HG03520 (cell line): ENCODE measurements around the gene KRCC1.

Experiments used
- ATAC-seq: cut with Tn5 transposase; IDR thresholded peaks from one replicate; pipeline ENCODE4 v1.9.1; 2021; ENCODE audit warnings: mild to moderate bottlenecking, moderate library complexity; ENCODE audit not compliant: unreplicated experiment

KRCC1 gene

GRCh38 chr2:88078643-88079172, 23.1 kb upstream of the KRCC1 start:
- no peak for ATAC-seq

GRCh38 chr2:88077080-88077479, 21.5 kb upstream of the KRCC1 start:
- ATAC-seq, result no peak

- no peak for ATAC-seq
Measured at GRCh38 chr2:88074854-88075292, 19.3 kb upstream of the KRCC1 start.

GRCh38 chr2:88074150-88074549, 18.6 kb upstream of the KRCC1 start:
- ATAC-seq, result no peak

- ATAC-seq, result no peak
Measured at GRCh38 chr2:88071365-88071764, 15.8 kb upstream of the KRCC1 start.

GRCh38 chr2:88070055-88070454, 14.5 kb upstream of the KRCC1 start:
- ATAC-seq, result no peak

GRCh38 chr2:88069117-88069516, 13.5 kb upstream of the KRCC1 start:
- no peak for ATAC-seq

GRCh38 chr2:88068044-88068443, 12.5 kb upstream of the KRCC1 start:
- ATAC-seq, result no peak

- ATAC-seq, result no peak
Measured at GRCh38 chr2:88067598-88067997, 12.0 kb upstream of the KRCC1 start, which contains the start of gene SMYD1. SMYD1 (plus strand) TSS chr2:88067825; CDS start chr2:88067865, 40 bp downstream.

- no peak for ATAC-seq
Measured at GRCh38 chr2:88067189-88067588, 11.6 kb upstream of the KRCC1 start.

GRCh38 chr2:88066543-88066942, 11.0 kb upstream of the KRCC1 start:
- no peak for ATAC-seq

- ATAC-seq, result no peak
Measured at GRCh38 chr2:88061295-88061694, 5.7 kb upstream of the KRCC1 start.

- ATAC-seq, result no peak
Measured at GRCh38 chr2:88060907-88061275, 5.3 kb upstream of the KRCC1 start.

- no peak for ATAC-seq
Measured at GRCh38 chr2:88059979-88060906, 4.7 kb upstream of the KRCC1 start.

GRCh38 chr2:88058191-88058590, 2.6 kb upstream of the KRCC1 start:
- ATAC-seq, result no peak

GRCh38 chr2:88057437-88057844, 1.9 kb upstream of the KRCC1 start:
- ATAC-seq, result no peak

- no peak for ATAC-seq
Measured at GRCh38 chr2:88054782-88055370, 707 bp downstream of the KRCC1 start.

GRCh38 chr2:88053934-88054781, 1.4 kb downstream of the KRCC1 start:
- ATAC-seq, result no peak

GRCh38 chr2:88053296-88053695, 2.3 kb downstream of the KRCC1 start:
- ATAC-seq, result no peak

GRCh38 chr2:88051792-88052191, 3.8 kb downstream of the KRCC1 start:
- ATAC-seq, result no peak

- no peak for ATAC-seq
Measured at GRCh38 chr2:88049622-88050021, 6.0 kb downstream of the KRCC1 start.
